Hepatocyte (in vitro differentiated cells): ENCODE results near the gene CAST.

ENCODE experiments used
- CTCF ChIP-seq: fragments of 200-600 bp; sonication (generic); IDR thresholded peaks from 2 replicates; pipeline ENCODE4 v1.5.1; 2016; ENCODE audit warnings: antibody characterized with exemption, mild to moderate bottlenecking; ENCODE audit not compliant: poor library complexity
- EZH2 ChIP-seq: fragments of 200-600 bp; sonication (generic); IDR thresholded peaks from 2 replicates; pipeline ENCODE4 v1.6.1; 2016; ENCODE audit warnings: antibody characterized with exemption, mild to moderate bottlenecking, borderline replicate concordance

- TF ChIP-seq EZH2 (no peak), CTCF (no peak)
Observed at GRCh38 chr5:96627792-96628398, 34.3 kb upstream of the CAST start.
